Activated T-cell treated with anti-CD3 and anti-CD28 coated beads, Interleukin-2, amount 50 U/mL, for 24 hours (primary cell): ENCODE data around the gene FTO.

Source experiments
- DNase-seq: peaks from one replicate; pipeline ENCODE4 v3.0.0-alpha.2; 2020
- H3K27ac Mint-ChIP-seq: 2 replicates; pipeline ENCODE4 v1.8.0; 2020; ENCODE audit warnings: mild to moderate bottlenecking, mixed read lengths
- H3K27me3 Mint-ChIP-seq: 2 replicates; pipeline ENCODE4 v1.8.0; 2020; ENCODE audit warnings: mixed read lengths
- H3K36me3 Mint-ChIP-seq: 2 replicates; pipeline ENCODE4 v1.8.0; 2020; ENCODE audit warnings: low read depth, mixed read lengths
- H3K4me1 Mint-ChIP-seq: 2 replicates; pipeline ENCODE4 v1.8.0; 2020; ENCODE audit warnings: low read depth, mixed read lengths
- H3K4me3 Mint-ChIP-seq: 2 replicates; pipeline ENCODE4 v1.8.0; 2020; ENCODE audit warnings: mild to moderate bottlenecking, moderate library complexity, mixed read lengths
- H3K9me3 Mint-ChIP-seq: 2 replicates; pipeline ENCODE4 v1.8.0; 2020; ENCODE audit warnings: mixed read lengths

FTO gene

DNA sequence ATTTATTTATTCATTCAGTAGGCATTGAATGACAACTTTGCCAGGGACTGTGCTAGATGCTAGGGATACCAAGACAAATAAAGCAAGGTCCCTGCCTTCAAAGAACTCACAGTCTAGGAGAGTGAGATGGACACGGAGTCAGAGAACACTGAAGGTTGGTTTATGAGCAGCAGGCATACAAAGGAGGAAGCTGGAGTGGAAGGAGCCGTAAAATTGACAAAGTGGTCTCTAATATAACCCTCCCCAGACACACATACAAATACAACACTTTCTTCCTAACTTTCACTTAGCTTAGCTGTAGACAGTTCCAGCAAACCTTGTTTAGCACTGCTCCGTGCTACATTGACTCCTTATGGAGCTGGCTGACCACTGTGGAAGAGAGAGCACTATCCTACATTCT, 353.0 kb downstream of the FTO start:
- H3K36me3 Mint-ChIP-seq, result peaks cover 5% of the 10 kb centered on the region
- no peaks in the 10 kb centered on the region for H3K9me3 Mint-ChIP-seq
- H3K27me3 Mint-ChIP-seq, result no peaks in the 10 kb centered on the region
- no peak overlapping the region for H3K27ac Mint-ChIP-seq
- H3K4me1 Mint-ChIP-seq, result no peaks in the 10 kb centered on the region
- no peak overlapping the region for H3K4me3 Mint-ChIP-seq
- no peak for DNase-seq

DNA sequence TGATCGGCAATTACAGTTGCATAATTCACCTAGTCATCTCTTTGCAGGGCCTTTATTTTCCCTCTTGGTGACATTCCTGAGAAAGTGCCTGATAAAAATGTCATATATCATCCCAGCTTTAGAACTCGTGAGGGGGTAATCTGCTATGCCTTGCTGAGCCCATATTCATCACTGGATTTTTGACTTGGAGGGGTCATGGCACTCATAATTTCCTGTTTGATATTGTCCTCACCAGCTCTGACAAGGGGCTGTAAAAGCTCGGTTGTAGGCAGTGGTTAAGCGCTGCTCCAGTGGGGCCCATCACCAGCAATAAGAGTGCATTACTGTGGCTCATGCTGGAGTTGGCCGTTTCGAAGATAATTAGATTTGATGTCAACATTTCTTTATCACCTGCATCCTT, 355.4 kb downstream of the FTO start:
- Mint-ChIP-seq H3K27me3 (no peaks in the 10 kb centered on the region), H3K4me1 (no peaks in the 10 kb centered on the region), H3K4me3 (no peak overlapping the region), H3K27ac (no peak overlapping the region), H3K9me3 (no peaks in the 10 kb centered on the region), H3K36me3 (peaks cover 5% of the 10 kb centered on the region)
- DNase-seq, result no peak

DNA sequence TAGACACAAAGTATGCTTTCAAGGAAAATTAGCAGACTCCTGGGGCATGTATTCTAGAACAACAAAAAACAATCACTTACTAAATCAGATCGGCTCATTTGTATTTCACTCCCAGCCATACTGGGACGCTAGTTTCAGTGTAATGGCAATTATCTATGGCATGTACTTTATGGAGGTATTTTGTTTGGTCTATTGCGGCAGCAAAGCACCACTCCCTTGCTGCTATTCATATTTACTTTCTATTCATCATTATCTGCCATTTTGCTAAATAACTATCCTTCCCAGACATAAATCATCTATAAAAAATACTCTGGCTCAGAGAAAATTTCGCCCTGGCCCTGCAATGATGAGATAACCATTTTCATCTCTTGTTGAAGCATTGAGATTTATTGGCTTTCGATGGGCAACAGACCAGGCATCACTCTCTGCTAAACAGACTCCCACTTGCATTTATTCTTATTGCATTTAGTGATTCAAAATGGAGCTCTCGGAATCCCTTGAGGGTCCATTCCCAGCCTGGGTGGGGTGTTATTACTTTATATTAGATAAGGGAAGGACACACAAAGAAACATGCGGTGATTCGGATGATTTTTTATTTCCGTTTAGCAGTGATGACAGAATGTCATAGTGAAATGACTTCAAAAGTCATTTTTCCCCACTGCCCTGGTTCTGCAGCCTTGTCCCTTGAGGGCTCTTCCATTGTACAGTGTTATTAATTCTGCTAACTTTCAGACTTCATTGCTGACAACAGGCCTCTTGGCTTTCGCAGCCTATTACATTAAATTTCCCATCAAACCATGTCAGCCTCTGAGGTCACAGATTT, 356.9 kb downstream of the FTO start:
- Mint-ChIP-seq H3K4me1 (no peaks in the 10 kb centered on the region), H3K9me3 (no peaks in the 10 kb centered on the region), H3K27ac (no peak overlapping the region), H3K4me3 (no peak overlapping the region), H3K36me3 (peaks cover 5% of the 10 kb centered on the region), H3K27me3 (no peaks in the 10 kb centered on the region)
- DNase-seq, result no peak

DNA sequence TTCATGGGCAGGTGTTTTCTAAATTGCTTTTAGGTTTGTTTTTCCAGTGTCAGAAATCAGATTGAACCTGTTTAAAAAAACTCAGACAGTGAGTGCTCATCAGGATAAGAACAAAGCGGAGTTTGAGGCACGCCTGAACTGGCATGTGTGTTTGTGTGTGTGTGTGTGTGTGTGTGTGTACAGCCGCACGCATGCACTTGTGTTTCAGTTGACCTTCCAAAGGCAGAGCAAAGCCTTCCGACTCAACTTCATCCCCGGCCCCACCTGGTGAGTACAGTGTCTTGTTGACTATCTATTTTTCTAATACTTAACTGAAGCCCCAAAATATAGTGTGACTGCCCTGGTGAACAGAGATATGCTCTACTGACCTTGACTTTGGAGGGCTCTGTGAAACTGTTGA, 357.5 kb downstream of the FTO start:
- Mint-ChIP-seq H3K36me3 (peaks cover 5% of the 10 kb centered on the region), H3K27ac (no peak overlapping the region), H3K9me3 (no peaks in the 10 kb centered on the region), H3K27me3 (no peaks in the 10 kb centered on the region), H3K4me3 (no peak overlapping the region), H3K4me1 (no peaks in the 10 kb centered on the region)
- no peak for DNase-seq

DNA sequence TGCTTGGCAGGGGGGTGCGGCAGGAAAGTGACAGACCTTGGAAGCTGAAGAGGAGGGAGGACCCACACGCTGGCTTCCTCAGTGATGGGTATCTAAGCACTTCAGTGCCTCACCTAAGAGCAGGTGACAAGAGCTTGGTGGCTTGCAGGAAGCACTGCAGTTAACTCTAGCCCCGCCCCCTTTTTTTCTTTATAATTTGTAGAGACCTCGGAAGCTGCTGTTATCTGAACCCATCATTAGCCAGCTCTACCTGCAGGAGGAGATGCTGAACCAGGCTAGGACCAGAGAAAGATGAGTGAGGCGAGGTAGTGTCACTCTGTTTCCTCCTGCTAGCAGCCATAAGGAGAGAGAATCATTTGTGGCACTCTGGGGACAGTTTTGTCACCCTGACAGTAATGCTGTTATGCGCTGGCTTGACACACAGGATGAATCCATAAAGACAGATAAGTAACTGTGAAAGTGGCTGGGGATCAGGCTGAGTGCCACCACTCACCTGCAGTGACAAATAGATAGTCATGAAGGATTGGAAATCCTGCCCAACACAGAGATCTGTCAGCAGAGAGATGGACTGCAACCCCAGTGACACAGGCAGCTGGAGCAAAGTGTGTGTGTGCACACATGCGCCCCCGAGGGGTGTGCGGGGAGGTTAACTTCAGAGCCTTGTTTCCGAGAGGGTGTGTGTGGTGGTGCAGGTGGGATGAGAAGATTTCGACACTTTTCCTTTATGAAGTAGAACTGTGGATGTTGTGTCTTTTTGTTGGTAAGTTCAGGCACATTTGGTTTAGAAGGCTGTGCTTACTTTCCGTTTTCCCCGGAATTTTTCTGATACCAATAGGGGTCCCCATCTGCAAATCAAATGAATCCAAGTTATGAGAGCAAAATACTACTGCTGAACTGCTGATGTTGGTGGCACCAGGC, 358.7 kb downstream of the FTO start:
- no peak overlapping the region for H3K4me3 Mint-ChIP-seq
- H3K4me1 Mint-ChIP-seq, result no peaks in the 10 kb centered on the region
- no peaks in the 10 kb centered on the region for H3K9me3 Mint-ChIP-seq
- no peaks in the 10 kb centered on the region for H3K27me3 Mint-ChIP-seq
- no peak overlapping the region for H3K27ac Mint-ChIP-seq
- DNase-seq, result no peak
- H3K36me3 Mint-ChIP-seq, result peaks cover 2% of the 10 kb centered on the region

DNA sequence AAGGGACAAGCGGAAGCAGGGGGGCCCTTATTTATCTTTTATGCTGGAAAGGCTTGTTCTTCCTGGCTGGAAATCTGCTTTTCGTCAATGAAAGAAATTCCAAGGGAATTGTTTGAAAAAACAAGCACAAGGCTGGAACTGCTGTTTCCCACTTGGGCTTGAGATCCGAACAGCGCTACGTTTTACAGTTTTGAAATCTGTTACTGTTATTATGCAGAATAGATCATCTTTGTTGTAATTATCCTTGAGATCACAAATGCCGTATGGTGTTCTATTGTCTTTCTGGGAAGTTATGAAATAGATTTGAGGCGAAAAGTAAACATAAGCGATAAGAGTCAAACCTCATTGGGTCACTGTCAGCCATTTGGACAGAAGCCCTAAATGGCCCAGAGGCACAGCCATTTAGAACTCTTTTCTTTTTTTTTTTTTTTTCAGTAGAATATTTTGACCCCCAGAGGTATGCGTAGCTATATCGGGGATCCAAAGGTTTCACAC, 359.4 kb downstream of the FTO start:
- H3K9me3 Mint-ChIP-seq, result no peaks in the 10 kb centered on the region
- no peak for DNase-seq
- H3K27ac Mint-ChIP-seq, result no peak overlapping the region
- H3K27me3 Mint-ChIP-seq, result no peaks in the 10 kb centered on the region
- no peaks in the 10 kb centered on the region for H3K36me3 Mint-ChIP-seq
- H3K4me3 Mint-ChIP-seq, result no peak overlapping the region
- H3K4me1 Mint-ChIP-seq, result no peaks in the 10 kb centered on the region

DNA sequence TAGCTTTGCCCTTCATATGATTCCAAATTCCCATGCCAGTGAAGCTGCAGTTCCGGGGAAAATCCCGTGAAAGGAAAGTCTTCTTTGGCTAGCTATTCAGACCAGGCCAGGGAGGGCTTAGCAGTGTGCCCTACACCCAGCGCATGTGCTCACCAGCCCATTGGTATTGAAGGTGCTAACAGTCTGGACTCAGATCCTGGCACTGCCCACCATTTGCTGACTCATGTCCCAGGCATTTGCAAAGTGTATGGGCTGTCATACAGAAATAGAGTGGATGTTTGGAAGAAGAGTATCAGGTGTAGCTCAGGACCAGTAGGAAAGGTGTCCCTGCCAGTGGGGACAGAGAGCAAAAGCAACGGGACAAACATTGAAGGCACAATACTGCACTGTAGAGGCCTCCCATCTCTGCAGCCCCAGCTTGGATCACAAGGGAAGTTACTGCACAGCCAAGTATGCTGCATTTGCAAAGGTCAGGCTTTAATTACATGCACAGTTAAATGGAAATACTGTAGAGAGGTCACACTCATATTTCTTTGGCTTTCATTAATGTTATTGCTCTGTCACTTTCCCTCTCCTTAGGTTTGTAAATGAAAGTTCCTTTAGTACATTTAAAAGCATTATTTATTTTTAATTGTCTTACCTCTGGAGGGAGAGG, 362.6 kb downstream of the FTO start:
- no peak overlapping the region for H3K4me3 Mint-ChIP-seq
- no peak overlapping the region for H3K27ac Mint-ChIP-seq
- H3K36me3 Mint-ChIP-seq, result peaks cover 4% of the 10 kb centered on the region
- no peaks in the 10 kb centered on the region for H3K9me3 Mint-ChIP-seq
- H3K27me3 Mint-ChIP-seq, result no peaks in the 10 kb centered on the region
- no peak for DNase-seq
- no peaks in the 10 kb centered on the region for H3K4me1 Mint-ChIP-seq

DNA sequence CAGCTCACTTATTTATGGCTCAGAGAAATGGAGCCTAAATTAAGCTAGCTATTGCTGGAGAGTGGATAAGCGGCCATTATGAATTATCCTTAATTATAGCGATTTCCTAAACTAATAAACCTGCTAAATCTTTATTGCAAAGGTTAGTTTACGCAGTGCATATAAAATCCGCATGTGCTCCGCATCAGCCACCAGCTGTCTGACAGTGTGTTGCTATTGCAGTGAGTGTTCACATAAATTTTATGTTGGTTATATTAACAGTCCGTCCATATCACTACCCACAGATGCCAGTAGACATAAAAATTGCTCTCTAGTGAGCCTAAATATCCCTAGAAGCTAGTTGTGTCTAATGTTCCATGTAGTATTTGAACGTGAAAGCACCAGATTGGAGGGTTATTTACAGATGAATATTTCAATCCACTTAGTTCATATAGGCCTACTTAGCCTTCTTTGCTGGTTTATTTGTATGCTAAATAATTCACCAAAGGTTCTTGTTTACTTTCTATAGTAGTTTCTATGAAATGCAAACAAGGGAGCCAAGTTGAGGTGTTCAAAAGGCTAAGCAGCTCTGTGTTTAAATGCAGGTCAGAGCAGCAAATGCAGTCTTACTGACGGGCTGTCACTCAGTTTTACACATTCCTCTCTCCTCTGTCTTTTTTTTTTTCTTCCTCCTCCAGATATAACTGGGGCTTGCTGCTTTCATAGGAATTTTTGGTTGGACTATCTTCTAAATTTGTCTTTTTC, 363.5 kb downstream of the FTO start:
- H3K27ac Mint-ChIP-seq, result no peak overlapping the region
- H3K4me3 Mint-ChIP-seq, result no peak overlapping the region
- DNase-seq, result no peak
- peaks cover 4% of the 10 kb centered on the region for H3K36me3 Mint-ChIP-seq
- H3K4me1 Mint-ChIP-seq, result no peaks in the 10 kb centered on the region
- H3K27me3 Mint-ChIP-seq, result no peaks in the 10 kb centered on the region
- H3K9me3 Mint-ChIP-seq, result no peaks in the 10 kb centered on the region

DNA sequence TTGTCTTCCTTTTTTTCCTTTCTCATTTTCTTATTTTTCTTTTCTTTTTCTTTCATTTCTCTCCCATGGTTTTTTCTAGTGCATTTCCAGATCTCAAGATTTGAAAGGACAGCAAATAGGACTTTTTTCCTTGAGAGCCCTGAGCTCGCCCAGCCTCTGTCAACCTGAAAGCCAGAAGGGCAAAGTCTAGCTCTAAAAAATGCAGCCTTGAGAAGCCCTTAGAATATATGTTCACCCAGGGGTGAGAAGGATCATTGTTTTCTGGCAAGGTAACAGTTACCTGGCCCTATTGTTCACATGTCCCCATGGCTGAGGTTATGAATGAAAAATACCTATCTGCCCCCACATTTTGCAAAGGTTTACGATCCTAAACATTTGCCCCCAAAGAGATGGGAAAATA, 364.3 kb downstream of the FTO start:
- Mint-ChIP-seq H3K27me3 (no peaks in the 10 kb centered on the region), H3K27ac (no peak overlapping the region), H3K9me3 (no peaks in the 10 kb centered on the region), H3K36me3 (peaks cover 4% of the 10 kb centered on the region), H3K4me1 (no peaks in the 10 kb centered on the region), H3K4me3 (no peak overlapping the region)
- no peak for DNase-seq

DNA sequence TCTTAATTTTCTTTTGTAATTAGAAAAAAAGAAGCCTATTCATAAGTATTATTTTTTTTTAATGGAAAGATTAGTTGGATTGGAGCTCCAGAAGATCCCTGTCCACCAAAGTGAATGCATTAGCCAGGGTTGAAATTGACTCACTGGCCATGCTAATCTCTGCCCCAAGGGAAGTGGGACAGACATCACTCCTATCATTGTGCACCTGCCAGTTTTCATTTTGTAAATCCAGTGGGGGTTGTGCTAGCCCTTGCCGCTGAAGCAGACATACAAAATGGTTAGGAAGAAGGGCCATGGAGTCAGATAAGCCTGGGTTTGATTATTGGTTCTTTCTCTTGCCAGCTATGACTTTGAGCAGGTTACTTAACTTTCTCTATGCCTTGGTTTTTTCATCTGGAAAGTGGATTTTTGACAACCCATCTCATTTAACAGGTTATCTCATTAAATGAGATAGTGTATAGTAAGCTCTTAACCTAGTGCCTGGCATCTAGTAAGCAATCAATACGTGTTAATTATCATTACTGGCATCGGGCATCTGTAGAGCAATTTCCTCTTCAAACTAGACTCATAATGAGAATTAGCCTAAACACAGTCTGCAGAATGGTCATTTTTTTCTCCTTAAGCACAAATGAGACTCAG, 365.8 kb downstream of the FTO start:
- no peak overlapping the region for H3K4me3 Mint-ChIP-seq
- H3K27me3 Mint-ChIP-seq, result no peaks in the 10 kb centered on the region
- no peaks in the 10 kb centered on the region for H3K4me1 Mint-ChIP-seq
- no peak overlapping the region for H3K27ac Mint-ChIP-seq
- H3K9me3 Mint-ChIP-seq, result no peaks in the 10 kb centered on the region
- peaks cover 4% of the 10 kb centered on the region for H3K36me3 Mint-ChIP-seq
- DNase-seq, result no peak

DNA sequence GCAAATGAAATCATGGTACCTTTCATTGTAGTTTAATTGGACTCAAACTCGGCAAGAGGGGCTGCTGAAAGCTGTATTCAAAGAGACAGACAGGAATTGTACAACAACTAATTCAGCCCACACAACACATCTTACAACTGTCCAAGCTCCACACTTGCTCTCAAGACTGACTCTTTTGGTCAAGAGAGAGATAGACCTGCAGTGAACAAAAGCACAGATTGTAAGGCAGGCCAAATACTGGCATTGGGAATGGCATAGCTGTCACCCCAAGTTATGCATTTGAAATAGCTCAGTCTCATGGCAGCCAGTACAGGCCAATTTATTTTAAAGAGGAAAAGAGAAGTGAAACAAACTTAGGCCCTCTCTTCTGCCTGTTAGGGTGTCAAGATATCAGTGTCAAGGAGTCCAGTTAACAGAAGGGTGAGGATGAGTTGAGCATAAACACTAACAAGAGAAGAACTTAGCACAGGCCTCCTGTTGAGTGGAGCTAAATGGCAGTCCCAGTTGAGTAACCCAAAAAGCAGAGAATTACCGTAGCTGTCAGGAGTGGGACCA, 366.9 kb downstream of the FTO start:
- H3K4me3 Mint-ChIP-seq, result no peak overlapping the region
- H3K9me3 Mint-ChIP-seq, result no peaks in the 10 kb centered on the region
- no peaks in the 10 kb centered on the region for H3K4me1 Mint-ChIP-seq
- DNase-seq, result no peak
- H3K27ac Mint-ChIP-seq, result no peak overlapping the region
- H3K36me3 Mint-ChIP-seq, result peaks cover 4% of the 10 kb centered on the region
- H3K27me3 Mint-ChIP-seq, result no peaks in the 10 kb centered on the region

DNA sequence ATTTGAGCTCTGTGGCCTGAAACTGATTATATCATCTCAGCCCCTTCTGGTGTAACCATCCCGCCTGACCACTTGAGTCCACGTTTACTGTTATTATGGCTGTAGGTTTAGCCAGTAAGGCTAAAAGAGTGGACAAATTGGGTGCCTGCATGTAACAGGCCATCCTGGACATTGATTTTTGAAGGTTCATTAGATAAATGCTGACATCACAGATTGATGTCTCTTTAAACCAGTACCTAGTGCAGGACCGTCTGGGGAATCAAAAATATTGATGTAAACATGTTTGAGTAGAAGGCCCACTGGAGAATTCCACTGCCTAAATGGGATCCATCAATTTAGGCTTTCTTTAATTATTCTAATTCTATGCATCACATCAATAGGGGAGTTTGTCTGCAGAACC, 367.6 kb downstream of the FTO start:
- peaks cover 4% of the 10 kb centered on the region for H3K36me3 Mint-ChIP-seq
- H3K9me3 Mint-ChIP-seq, result no peaks in the 10 kb centered on the region
- no peaks in the 10 kb centered on the region for H3K4me1 Mint-ChIP-seq
- H3K27ac Mint-ChIP-seq, result no peak overlapping the region
- H3K27me3 Mint-ChIP-seq, result no peaks in the 10 kb centered on the region
- no peak for DNase-seq
- H3K4me3 Mint-ChIP-seq, result no peak overlapping the region

DNA sequence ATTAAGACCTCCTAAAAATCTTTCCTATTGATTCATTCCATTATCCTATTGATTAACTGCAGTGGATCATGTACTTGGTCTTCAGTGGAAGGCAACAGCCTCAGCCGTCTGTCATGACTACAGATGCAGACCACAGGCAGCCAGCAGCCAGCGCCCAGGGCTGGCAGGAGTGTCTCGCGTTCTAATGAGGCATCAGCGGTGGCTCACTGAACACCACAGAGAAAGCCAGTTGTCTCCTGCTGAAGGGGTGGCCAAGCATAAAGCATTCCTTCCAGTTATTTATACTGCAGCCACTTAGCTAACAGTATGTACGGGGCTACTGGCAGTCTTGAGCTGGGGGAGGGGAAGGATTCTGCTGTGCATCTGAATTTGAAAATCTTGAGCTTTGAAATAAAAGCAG, 368.3 kb downstream of the FTO start:
- DNase-seq, result no peak
- no peaks in the 10 kb centered on the region for H3K27me3 Mint-ChIP-seq
- peaks cover 4% of the 10 kb centered on the region for H3K36me3 Mint-ChIP-seq
- H3K4me1 Mint-ChIP-seq, result no peaks in the 10 kb centered on the region
- no peaks in the 10 kb centered on the region for H3K9me3 Mint-ChIP-seq
- no peak overlapping the region for H3K4me3 Mint-ChIP-seq
- H3K27ac Mint-ChIP-seq, result no peak overlapping the region
